Peyer's patch (tissue), 4 donors: ENCODE measurements around the gene ATAD3C.

ENCODE experiments used
- POLR2A ChIP-seq, 2 donors: fragments of 450-650 bp; IDR thresholded peaks; one replicate each; pipeline ENCODE4 v1.5.1; 2017; ENCODE audit warnings: antibody characterized with exemption in 2 of 2, mild to moderate bottlenecking in 2 of 2, moderate library complexity in 2 of 2
- TF ChIP-seq, protein P1 (sequence below), 6 experiments: fragments of 450-650 bp in 4 of 6; fragments of 200-600 bp in 2 of 6; sonication (generic) in 1 of 6; IDR thresholded peaks; one replicate each; pipeline ENCODE4 v1.5.1; 2017 to 2019; ENCODE audit warnings: antibody characterized with exemption in 6 of 6, mild to moderate bottlenecking in 3 of 6, moderate library complexity in 1 of 6

DNA sequence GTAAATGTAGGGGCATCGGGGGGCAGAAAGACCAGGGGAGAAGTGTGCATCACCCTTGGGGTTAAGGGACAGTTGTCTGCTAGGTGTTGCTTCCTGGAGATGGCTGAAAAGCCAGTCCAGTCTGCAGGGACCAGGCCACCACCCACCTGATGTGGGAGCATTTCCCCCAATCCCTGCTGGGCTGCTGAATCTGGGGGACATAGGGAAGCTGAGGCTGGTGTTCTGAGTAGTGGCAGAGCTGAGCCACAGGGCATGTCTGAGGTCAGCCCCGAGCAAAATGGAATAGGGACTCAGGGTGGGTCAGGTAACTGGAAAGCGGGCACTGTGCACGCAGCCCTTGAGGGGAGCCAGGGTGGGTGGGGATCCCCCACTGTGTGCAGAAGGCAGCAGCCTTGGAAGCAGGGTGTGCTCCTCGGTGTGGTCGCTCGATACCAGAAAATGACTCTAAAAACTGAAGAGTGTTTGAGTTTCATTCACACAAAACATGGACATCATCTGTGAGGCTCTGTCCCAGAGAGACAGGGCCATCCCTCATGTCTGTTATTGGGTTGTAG lies 48.0 kb upstream of the ATAD3C start:
- TF ChIP-seq POLR2A (IDR thresholded peaks at IDR 0.05) = no peak
- TF ChIP-seq, protein P1, sequence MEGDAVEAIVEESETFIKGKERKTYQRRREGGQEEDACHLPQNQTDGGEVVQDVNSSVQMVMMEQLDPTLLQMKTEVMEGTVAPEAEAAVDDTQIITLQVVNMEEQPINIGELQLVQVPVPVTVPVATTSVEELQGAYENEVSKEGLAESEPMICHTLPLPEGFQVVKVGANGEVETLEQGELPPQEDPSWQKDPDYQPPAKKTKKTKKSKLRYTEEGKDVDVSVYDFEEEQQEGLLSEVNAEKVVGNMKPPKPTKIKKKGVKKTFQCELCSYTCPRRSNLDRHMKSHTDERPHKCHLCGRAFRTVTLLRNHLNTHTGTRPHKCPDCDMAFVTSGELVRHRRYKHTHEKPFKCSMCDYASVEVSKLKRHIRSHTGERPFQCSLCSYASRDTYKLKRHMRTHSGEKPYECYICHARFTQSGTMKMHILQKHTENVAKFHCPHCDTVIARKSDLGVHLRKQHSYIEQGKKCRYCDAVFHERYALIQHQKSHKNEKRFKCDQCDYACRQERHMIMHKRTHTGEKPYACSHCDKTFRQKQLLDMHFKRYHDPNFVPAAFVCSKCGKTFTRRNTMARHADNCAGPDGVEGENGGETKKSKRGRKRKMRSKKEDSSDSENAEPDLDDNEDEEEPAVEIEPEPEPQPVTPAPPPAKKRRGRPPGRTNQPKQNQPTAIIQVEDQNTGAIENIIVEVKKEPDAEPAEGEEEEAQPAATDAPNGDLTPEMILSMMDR (IDR thresholded peaks at IDR 0.05) = no peak
